Activated CD4-positive, alpha-beta T cell treated with anti-CD3 and anti-CD28 coated beads, Interleukin-2, amount 10 ng/mL, durations not matched to agents 7 days and 5 days (primary cell): ENCODE measurements around the gene DERL3. TPM values are rescaled to one million over a fixed set of nuclear protein-coding genes. Genes with fewer than 3 reads are reported as not detected.
"Not testable (repeated sequence)": the region's sequence is repeated elsewhere in the genome, so short reads cannot be mapped to it uniquely, and the experiment has no call there.

Source experiments
- CTCF ChIA-PET: fragments of 350-600 bp; sonication (Branson Sonifier 250); formaldehyde crosslinking; loops from one replicate; lab custom pipeline; 2021; ENCODE audit warnings: antibody characterized with exemption; lab: Charles Lee
- POLR2A ChIA-PET: fragments of 350-600 bp; sonication (Branson Sonifier 250); formaldehyde crosslinking; loops from one replicate; lab custom pipeline; 2021; ENCODE audit warnings: antibody characterized with exemption; lab: Charles Lee
- DNase-seq: peaks from one replicate; pipeline ENCODE4 v3.0.0-alpha.2; 2020
- H3K27ac Mint-ChIP-seq: one replicate; pipeline ENCODE4 v1.8.0; 2021; ENCODE audit warnings: mild to moderate bottlenecking, moderate library complexity, mixed read lengths
- H3K27me3 Mint-ChIP-seq: one replicate; pipeline ENCODE4 v1.8.0; 2021; ENCODE audit warnings: mixed read lengths
- H3K36me3 Mint-ChIP-seq: one replicate; pipeline ENCODE4 v1.8.0; 2021; ENCODE audit warnings: low read depth, mixed read lengths
- H3K4me1 Mint-ChIP-seq: one replicate; pipeline ENCODE4 v1.8.0; 2021; ENCODE audit warnings: mixed read lengths
- H3K4me3 Mint-ChIP-seq: one replicate; pipeline ENCODE4 v1.8.0; 2021; ENCODE audit warnings: mild to moderate bottlenecking, moderate library complexity, mixed read lengths
- H3K9me3 Mint-ChIP-seq: one replicate; pipeline ENCODE4 v1.8.0; 2021; ENCODE audit warnings: mixed read lengths
- total RNA-seq, 2 experiments: library from RNA; stranded (reverse); gene quantifications; one replicate each; pipeline ENCODE4 v1.2.3, GENCODE V29; 2021

Gene DERL3
- total RNA-seq, result 1 to 10 TPM; 9.0 to 9.9 TPM

GRCh38 chr22:23838681-23839468 lies at the start of gene DERL3:
DERL3 (minus strand) TSS chr22:23839006; CDS start chr22:23838987, 19 bp downstream.
- H3K36me3 Mint-ChIP-seq, result peaks cover 2% of the 10 kb centered on the region
- POLR2A ChIA-PET, result no interaction called here

GRCh38 chr22:23884140-23884539 lies 45.3 kb upstream of the DERL3 start:
- ChIA-PET CTCF (interaction anchor here (1.9 to 4.1 kb wide), 2 partner anchors 10 to 19 kb away, joined by 4 to 23 read pairs; partner anchors contain the start of gene MIF), POLR2A (no interaction called here)
- Mint-ChIP-seq H3K9me3 (no peaks in the 10 kb centered on the region), H3K27me3 (no peaks in the 10 kb centered on the region), H3K4me3 (no peak overlapping the region), H3K36me3 (no peaks in the 10 kb centered on the region), H3K27ac (no peak overlapping the region), H3K4me1 (no peaks in the 10 kb centered on the region)
- DNase-seq, result no peak

More at GRCh38 chr22:23838681-23839468, at the start of gene DERL3:
- Mint-ChIP-seq H3K9me3 (no peaks in the 10 kb centered on the region), H3K4me1 (peaks cover 22% of the 10 kb centered on the region), H3K27me3 (no peaks in the 10 kb centered on the region), H3K27ac (peak within 1 kb of the TSS; percentile 88), H3K4me3 (peak within 1 kb of the TSS; percentile 88)
- DNase-seq, result peak; percentile 97
- CTCF ChIA-PET, result interaction anchor here (0.9 to 2.4 kb wide), 2 partner anchors 11 to 19 kb away, joined by 3 to 8 read pairs; partner anchors contain the start of gene SLC2A11

- CTCF ChIA-PET, result interaction anchor here (1.4 to 4.1 kb wide), 3 partner anchors 10 to 34 kb away, joined by 4 to 23 read pairs (median 4); partner anchors contain the start of gene MIF
- DNase-seq, result no peak
- H3K27me3 Mint-ChIP-seq, result no peaks in the 10 kb centered on the region
- H3K27ac Mint-ChIP-seq, result no peak overlapping the region
- no peak overlapping the region for H3K4me3 Mint-ChIP-seq
- H3K36me3 Mint-ChIP-seq, result no peaks in the 10 kb centered on the region
- H3K4me1 Mint-ChIP-seq, result no peaks in the 10 kb centered on the region
- POLR2A ChIA-PET, result no interaction called here
- H3K9me3 Mint-ChIP-seq, result no peaks in the 10 kb centered on the region
Measured at GRCh38 chr22:23883658-23884057, 44.9 kb upstream of the DERL3 start.

- no peaks in the 10 kb centered on the region for H3K4me1 Mint-ChIP-seq
- POLR2A ChIA-PET, result no interaction called here
Measured at GRCh38 chr22:23882370-23882769, 43.6 kb upstream of the DERL3 start.

GRCh38 chr22:23878219-23878618 lies 39.4 kb upstream of the DERL3 start:
- no peak overlapping the region for H3K4me3 Mint-ChIP-seq
- no peaks in the 10 kb centered on the region for H3K27me3 Mint-ChIP-seq
- no peak for DNase-seq
- ChIA-PET POLR2A (no interaction called here), CTCF (interaction anchor here (1.4 kb wide), 1 partner anchor 16 kb away, joined by 3 read pairs; the partner anchor contains the start of gene MIF)
- no peaks in the 10 kb centered on the region for H3K4me1 Mint-ChIP-seq
- H3K27ac Mint-ChIP-seq, result no peak overlapping the region
- no peaks in the 10 kb centered on the region for H3K9me3 Mint-ChIP-seq
- no peaks in the 10 kb centered on the region for H3K36me3 Mint-ChIP-seq

More at GRCh38 chr22:23882370-23882769, 43.6 kb upstream of the DERL3 start:
- H3K27me3 Mint-ChIP-seq, result no peaks in the 10 kb centered on the region
- no peaks in the 10 kb centered on the region for H3K36me3 Mint-ChIP-seq
- no peak overlapping the region for H3K4me3 Mint-ChIP-seq
- no peak for DNase-seq
- CTCF ChIA-PET, result interaction anchor here (0.5 to 4.1 kb wide), 5 partner anchors 8 to 67 kb away, joined by 3 to 23 read pairs (median 4); partner anchors contain the start of gene MIF
- H3K9me3 Mint-ChIP-seq, result no peaks in the 10 kb centered on the region
- no peak overlapping the region for H3K27ac Mint-ChIP-seq

GRCh38 chr22:23877566-23877965 lies 38.8 kb upstream of the DERL3 start:
- no peak for DNase-seq
- Mint-ChIP-seq H3K27ac (no peak overlapping the region), H3K9me3 (no peaks in the 10 kb centered on the region), H3K36me3 (no peaks in the 10 kb centered on the region), H3K27me3 (no peaks in the 10 kb centered on the region), H3K4me1 (no peaks in the 10 kb centered on the region), H3K4me3 (no peak overlapping the region)
- ChIA-PET CTCF (interaction anchor here (1.4 kb wide), 1 partner anchor 17 kb away, joined by 3 read pairs; the partner anchor contains the start of gene MIF), POLR2A (no interaction called here)

- Mint-ChIP-seq H3K27ac (no peak overlapping the region), H3K36me3 (no peaks in the 10 kb centered on the region), H3K27me3 (no peaks in the 10 kb centered on the region), H3K4me1 (no peaks in the 10 kb centered on the region), H3K4me3 (no peak overlapping the region), H3K9me3 (no peaks in the 10 kb centered on the region)
- CTCF ChIA-PET, result interaction anchor here (1.6 kb wide), 1 partner anchor 14 kb away, joined by 5 read pairs; no protein-coding TSS in a partner anchor
- POLR2A ChIA-PET, result no interaction called here
- DNase-seq, result no peak
Measured at GRCh38 chr22:23875801-23876200, 37.0 kb upstream of the DERL3 start.

GRCh38 chr22:23874871-23875270 lies 36.1 kb upstream of the DERL3 start:
- Mint-ChIP-seq H3K36me3 (no peaks in the 10 kb centered on the region), H3K27ac (no peak overlapping the region), H3K4me3 (no peak overlapping the region), H3K4me1 (no peaks in the 10 kb centered on the region), H3K27me3 (no peaks in the 10 kb centered on the region), H3K9me3 (no peaks in the 10 kb centered on the region)
- POLR2A ChIA-PET, result no interaction called here
- CTCF ChIA-PET, result no interaction called here
- DNase-seq, result no peak

- Mint-ChIP-seq H3K27ac (no peak overlapping the region), H3K9me3 (no peaks in the 10 kb centered on the region), H3K4me1 (no peaks in the 10 kb centered on the region), H3K36me3 (no peaks in the 10 kb centered on the region), H3K27me3 (no peaks in the 10 kb centered on the region), H3K4me3 (no peak overlapping the region)
- DNase-seq, result no peak
- ChIA-PET POLR2A (no interaction called here), CTCF (interaction anchor here (0.7 to 2.0 kb wide), 5 partner anchors 10 to 291 kb away, joined by 3 to 5 read pairs (median 3); partner anchors contain the start of gene MIF)
Measured at GRCh38 chr22:23868580-23868979, 29.8 kb upstream of the DERL3 start.

- CTCF ChIA-PET, result interaction anchor here (0.6 to 1.8 kb wide), 4 partner anchors 13 to 127 kb away, joined by 3 to 5 read pairs (median 4); partner anchors contain the start of gene MIF
- POLR2A ChIA-PET, H3K27ac Mint-ChIP-seq, H3K27me3 Mint-ChIP-seq, H3K36me3 Mint-ChIP-seq, H3K4me3 Mint-ChIP-seq, DNase-seq, H3K4me1 Mint-ChIP-seq, H3K9me3 Mint-ChIP-seq: not testable (repeated sequence)
Measured at GRCh38 chr22:23864499-23865154, 25.8 kb upstream of the DERL3 start.

- Mint-ChIP-seq H3K27ac (no peak overlapping the region), H3K27me3 (no peaks in the 10 kb centered on the region), H3K4me1 (peaks cover 20% of the 10 kb centered on the region), H3K4me3 (no peak overlapping the region), H3K36me3 (no peaks in the 10 kb centered on the region), H3K9me3 (no peaks in the 10 kb centered on the region)
- DNase-seq, result peak; percentile 62
- POLR2A ChIA-PET, result no interaction called here
- CTCF ChIA-PET, result interaction anchor here (0.7 to 1.4 kb wide), 2 partner anchors 12 to 14 kb away, joined by 4 to 5 read pairs; no protein-coding TSS in a partner anchor
Measured at GRCh38 chr22:23862103-23862502, 23.3 kb upstream of the DERL3 start.

- CTCF ChIA-PET, result interaction anchor here (0.6 to 1.2 kb wide), 2 partner anchors 120 to 293 kb away, joined by 3 read pairs; no protein-coding TSS in a partner anchor
- H3K27me3 Mint-ChIP-seq, H3K4me3 Mint-ChIP-seq, DNase-seq, POLR2A ChIA-PET, H3K9me3 Mint-ChIP-seq, H3K36me3 Mint-ChIP-seq, H3K27ac Mint-ChIP-seq: not testable (repeated sequence)
- peaks cover 26% of the 10 kb centered on the region for H3K4me1 Mint-ChIP-seq
Measured at GRCh38 chr22:23860187-23860586, 21.4 kb upstream of the DERL3 start.
